HG03442 (cell line): ENCODE results near the gene FMNL1.
"Not testable (repeated sequence)": the region's sequence is repeated elsewhere in the genome, so short reads cannot be mapped to it uniquely, and the experiment has no call there.

ENCODE experiments used
- ATAC-seq: cut with Tn5 transposase; IDR thresholded peaks from one replicate; pipeline ENCODE4 v1.9.1; 2021; ENCODE audit warnings: mild to moderate bottlenecking, moderate library complexity; ENCODE audit not compliant: unreplicated experiment

FMNL1 gene

GRCh38 chr17:45221081-45222013 lies at the start of gene FMNL1:
Gene FMNL1, plus strand, starts transcription at chr17:45221885. Its CDS starts 240 bp downstream, at chr17:45222125.
- ATAC-seq: no peak

GRCh38 chr17:45172232-45172540 lies 49.5 kb upstream of the FMNL1 start:
- ATAC-seq: no peak

- no peak for ATAC-seq
These were observed 49.0 kb upstream of the FMNL1 start for GRCh38 chr17:45172541-45173286.

- ATAC-seq: no peak
These were observed 45.9 kb upstream of the FMNL1 start for GRCh38 chr17:45175759-45176115.

GRCh38 chr17:45177563-45177962 lies 44.1 kb upstream of the FMNL1 start:
- ATAC-seq: no peak

GRCh38 chr17:45184144-45184543 lies 37.5 kb upstream of the FMNL1 start:
- no peak for ATAC-seq

GRCh38 chr17:45186801-45187354 lies 34.8 kb upstream of the FMNL1 start:
- no peak for ATAC-seq

- ATAC-seq: no peak
These were observed 32.7 kb upstream of the FMNL1 start for GRCh38 chr17:45189009-45189408.

- ATAC-seq: no peak
These were observed 31.0 kb upstream of the FMNL1 start for GRCh38 chr17:45190503-45191255.

- ATAC-seq: no peak
These were observed 26.3 kb upstream of the FMNL1 start for GRCh38 chr17:45195424-45195823.

GRCh38 chr17:45197108-45197507 lies 24.6 kb upstream of the FMNL1 start:
- no peak for ATAC-seq

GRCh38 chr17:45197555-45198334 lies 23.9 kb upstream of the FMNL1 start:
- ATAC-seq: no peak

GRCh38 chr17:45200701-45201100 lies 21.0 kb upstream of the FMNL1 start:
- ATAC-seq: no peak

- no peak for ATAC-seq
These were observed 20.2 kb upstream of the FMNL1 start for GRCh38 chr17:45201457-45201856.

GRCh38 chr17:45201880-45202279 lies 19.8 kb upstream of the FMNL1 start:
- ATAC-seq: not testable (repeated sequence)

- no peak for ATAC-seq
These were observed 2.6 kb upstream of the FMNL1 start for GRCh38 chr17:45218895-45219661.

- ATAC-seq: no peak
These were observed 1.6 kb upstream of the FMNL1 start for GRCh38 chr17:45220079-45220478.

GRCh38 chr17:45222014-45222288 lies 266 bp downstream of the FMNL1 start:
- ATAC-seq: no peak

GRCh38 chr17:45222289-45222995 lies 757 bp downstream of the FMNL1 start:
- ATAC-seq: no peak
